Mesothelial cell of epicardium (in vitro differentiated cells): ENCODE measurements around the gene SLC23A2. TPM values are rescaled to one million over a fixed set of nuclear protein-coding genes. Genes with fewer than 3 reads are reported as not detected.
"Not testable (repeated sequence)": the region's sequence is repeated elsewhere in the genome, so short reads cannot be mapped to it uniquely, and the experiment has no call there.

Experiments used
- DNase-seq, 2 experiments: peaks; one replicate each; pipeline ENCODE4 v3.0.0; 2021; ENCODE audit warnings: low spot score in 2 of 2; ENCODE audit not compliant: unreplicated experiment in 2 of 2
- H3K27ac Mint-ChIP-seq: 2 replicates; pipeline ENCODE4 v1.8.0; 2021; ENCODE audit warnings: mixed read lengths
- H3K27me3 Mint-ChIP-seq: 2 replicates; pipeline ENCODE4 v1.8.0; 2021; ENCODE audit warnings: low read depth, mixed read lengths
- H3K36me3 Mint-ChIP-seq: 2 replicates; pipeline ENCODE4 v1.8.0; 2021; ENCODE audit warnings: mixed read lengths
- H3K4me1 Mint-ChIP-seq: 2 replicates; pipeline ENCODE4 v1.8.0; 2021; ENCODE audit warnings: mixed read lengths
- H3K4me3 Mint-ChIP-seq: 2 replicates; pipeline ENCODE4 v1.8.0; 2021; ENCODE audit warnings: mild to moderate bottlenecking, moderate library complexity, mixed read lengths
- H3K9me3 Mint-ChIP-seq: 2 replicates; pipeline ENCODE4 v1.8.0; 2021; ENCODE audit warnings: mixed read lengths
- CTCF ChIP-seq: fragments of 200-600 bp; sonication (generic); IDR thresholded peaks from one replicate; pipeline ENCODE4 v1.5.0; 2021; ENCODE audit warnings: antibody characterized with exemption; ENCODE audit not compliant: unreplicated experiment
- total RNA-seq: library from RNA; stranded (reverse); gene quantifications from 3 replicates; pipeline ENCODE4 v1.2.1, GENCODE V29; 2021

SLC23A2 gene
- total RNA-seq, 1 donor from 2014 or later = 33.7 TPM

- H3K27me3 Mint-ChIP-seq = no peaks in the 10 kb centered on the region
- no peaks in the 10 kb centered on the region for H3K9me3 Mint-ChIP-seq
These were observed 148.3 kb downstream of the SLC23A2 start for GRCh38 chr20:4853004-4853403.

GRCh38 chr20:4850960-4851359 is 150.3 kb downstream of the SLC23A2 start:
- H3K27ac Mint-ChIP-seq = no peak overlapping the region
- no peak for DNase-seq
- no peak overlapping the region for H3K4me3 Mint-ChIP-seq

More at GRCh38 chr20:4853004-4853403, 148.3 kb downstream of the SLC23A2 start:
- no peaks in the 10 kb centered on the region for H3K4me1 Mint-ChIP-seq
- H3K36me3 Mint-ChIP-seq = peaks cover 20% of the 10 kb centered on the region
- H3K4me3 Mint-ChIP-seq = no peak overlapping the region
- TF ChIP-seq CTCF = no peak
- H3K27ac Mint-ChIP-seq = no peak overlapping the region
- no peak for DNase-seq

GRCh38 chr20:4848829-4849228 is 152.5 kb downstream of the SLC23A2 start:
- not testable (repeated sequence) for H3K36me3 Mint-ChIP-seq

More at GRCh38 chr20:4850960-4851359, 150.3 kb downstream of the SLC23A2 start:
- Mint-ChIP-seq H3K36me3 (peaks cover 13% of the 10 kb centered on the region), H3K9me3 (no peaks in the 10 kb centered on the region), H3K4me1 (no peaks in the 10 kb centered on the region), H3K27me3 (peaks cover 1% of the 10 kb centered on the region)
- TF ChIP-seq CTCF = no peak

GRCh38 chr20:4848041-4848440 is 153.3 kb downstream of the SLC23A2 start:
- Mint-ChIP-seq H3K9me3 (no peaks in the 10 kb centered on the region), H3K4me3 (no peak overlapping the region), H3K27me3 (peaks cover 1% of the 10 kb centered on the region), H3K27ac (no peak overlapping the region), H3K36me3 (no peaks in the 10 kb centered on the region), H3K4me1 (no peaks in the 10 kb centered on the region)
- TF ChIP-seq CTCF = no peak
- DNase-seq = no peak

More at GRCh38 chr20:4848829-4849228, 152.5 kb downstream of the SLC23A2 start:
- H3K9me3 Mint-ChIP-seq, H3K4me1 Mint-ChIP-seq, DNase-seq, H3K27me3 Mint-ChIP-seq, H3K27ac Mint-ChIP-seq, H3K4me3 Mint-ChIP-seq: not testable (repeated sequence)

GRCh38 chr20:4846821-4847220 is 154.5 kb downstream of the SLC23A2 start:
- Mint-ChIP-seq H3K9me3 (no peaks in the 10 kb centered on the region), H3K27ac (no peak overlapping the region), H3K27me3 (peaks cover 1% of the 10 kb centered on the region), H3K4me3 (no peak overlapping the region), H3K4me1 (no peaks in the 10 kb centered on the region), H3K36me3 (no peaks in the 10 kb centered on the region)
- no peak for DNase-seq
- no peak for TF ChIP-seq CTCF

- Mint-ChIP-seq H3K4me3 (no peak overlapping the region), H3K9me3 (peaks cover 4% of the 10 kb centered on the region), H3K27me3 (peaks cover 1% of the 10 kb centered on the region), H3K27ac (no peak overlapping the region), H3K36me3 (no peaks in the 10 kb centered on the region), H3K4me1 (no peaks in the 10 kb centered on the region)
- no peak for DNase-seq
- no peak for TF ChIP-seq CTCF
These were observed 156.4 kb downstream of the SLC23A2 start for GRCh38 chr20:4844751-4845465.
